ENCODE results near the gene ITIH2. TPM values are rescaled to one million over a fixed set of nuclear protein-coding genes. Genes with fewer than 3 reads are reported as not detected.

The ITIH2 gene
- total and polyA plus RNA-seq, 9 of the 15 experiments (the other 6 are each of a cell fraction or from before 2014, with no cell fraction given): 0.66 TPM; not detected in 8

DNA sequence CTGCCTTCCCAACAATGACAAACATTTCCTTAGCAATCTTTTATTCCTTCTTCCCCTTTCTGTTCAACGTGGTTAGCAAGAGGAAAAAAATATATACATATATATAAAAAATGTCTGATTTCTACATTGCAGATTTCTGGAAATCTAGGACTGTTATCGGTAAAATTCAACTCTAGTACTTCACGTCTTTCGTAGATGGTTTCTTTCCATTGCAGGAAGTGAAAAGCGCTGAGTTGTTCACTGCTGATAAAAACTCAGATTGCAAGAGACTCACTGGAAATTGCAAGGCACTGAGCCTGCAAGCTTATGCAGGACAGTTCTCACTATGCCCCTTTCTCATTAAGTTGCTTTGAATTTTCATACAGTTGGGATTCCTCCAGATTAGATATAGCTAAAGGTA lies 60.8 kb downstream of the ITIH2 start (continued):
- TF ChIP-seq FOXM1 (IDR thresholded peaks at IDR 0.05; ENCODE audit: low read depth): 0 out of 2 replicates have a peak, but pooled peaks have one; percentile 13
- no peak for TF ChIP-seq FOXM1 (CRISPR knock-in tag; IDR thresholded peaks at IDR 0.05; ENCODE audit: low read depth)
- no peak for TF ChIP-seq HIVEP1 (CRISPR knock-in tag; IDR thresholded peaks at IDR 0.05)
- no peak for TF ChIP-seq TOE1 (IDR thresholded peaks at IDR 0.05; ENCODE audit: borderline replicate concordance)
- TF ChIP-seq TOE1 (CRISPR knock-in tag; IDR thresholded peaks at IDR 0.05; ENCODE audit: borderline replicate concordance, low read depth): no peak
- TF ChIP-seq ERF (CRISPR knock-in tag; IDR thresholded peaks at IDR 0.05): no peak
- no peak for TF ChIP-seq XRCC4 (IDR thresholded peaks at IDR 0.05; ENCODE audit: extremely low read depth, insufficient read depth, insufficient read length)
- no peak for TF ChIP-seq LEF1 (IDR thresholded peaks at IDR 0.05)
- TF ChIP-seq PCBP2 (IDR thresholded peaks at IDR 0.05; ENCODE audit: low read depth, low read length, poor library complexity, severe bottlenecking): no peak
- TF ChIP-seq ETV6 (IDR thresholded peaks at IDR 0.05; ENCODE audit: borderline replicate concordance in 1 of 2, low read depth in 2 of 2, low read length in 1 of 2): no peak
- no peak for TF ChIP-seq ETV6 (CRISPR knock-in tag; IDR thresholded peaks at IDR 0.05; ENCODE audit: borderline replicate concordance)
- no peak; the same call in 1 of the 2 replicates for TF ChIP-seq CEBPG (CRISPR knock-in tag; IDR thresholded peaks at IDR 0.05)
- peak in 1 of 2 experiments; percentile 73; a peak in 2 of 4 replicates for TF ChIP-seq CEBPG (tag; conservative IDR thresholded peaks at IDR 0.05 in 1 of 2, IDR thresholded peaks at IDR 0.05 in 1 of 2)
- TF ChIP-seq BRD4 (IDR thresholded peaks at IDR 0.05): no peak
- TF ChIP-seq TAF15 (IDR thresholded peaks at IDR 0.05; ENCODE audit: low read depth, low read length): no peak
- TF ChIP-seq EP300 (IDR thresholded peaks at IDR 0.05; ENCODE audit: low read length): peak; percentile 58
- TF ChIP-seq FOXJ2 (tag; IDR thresholded peaks at IDR 0.05): no peak
- TF ChIP-seq, protein P1, sequence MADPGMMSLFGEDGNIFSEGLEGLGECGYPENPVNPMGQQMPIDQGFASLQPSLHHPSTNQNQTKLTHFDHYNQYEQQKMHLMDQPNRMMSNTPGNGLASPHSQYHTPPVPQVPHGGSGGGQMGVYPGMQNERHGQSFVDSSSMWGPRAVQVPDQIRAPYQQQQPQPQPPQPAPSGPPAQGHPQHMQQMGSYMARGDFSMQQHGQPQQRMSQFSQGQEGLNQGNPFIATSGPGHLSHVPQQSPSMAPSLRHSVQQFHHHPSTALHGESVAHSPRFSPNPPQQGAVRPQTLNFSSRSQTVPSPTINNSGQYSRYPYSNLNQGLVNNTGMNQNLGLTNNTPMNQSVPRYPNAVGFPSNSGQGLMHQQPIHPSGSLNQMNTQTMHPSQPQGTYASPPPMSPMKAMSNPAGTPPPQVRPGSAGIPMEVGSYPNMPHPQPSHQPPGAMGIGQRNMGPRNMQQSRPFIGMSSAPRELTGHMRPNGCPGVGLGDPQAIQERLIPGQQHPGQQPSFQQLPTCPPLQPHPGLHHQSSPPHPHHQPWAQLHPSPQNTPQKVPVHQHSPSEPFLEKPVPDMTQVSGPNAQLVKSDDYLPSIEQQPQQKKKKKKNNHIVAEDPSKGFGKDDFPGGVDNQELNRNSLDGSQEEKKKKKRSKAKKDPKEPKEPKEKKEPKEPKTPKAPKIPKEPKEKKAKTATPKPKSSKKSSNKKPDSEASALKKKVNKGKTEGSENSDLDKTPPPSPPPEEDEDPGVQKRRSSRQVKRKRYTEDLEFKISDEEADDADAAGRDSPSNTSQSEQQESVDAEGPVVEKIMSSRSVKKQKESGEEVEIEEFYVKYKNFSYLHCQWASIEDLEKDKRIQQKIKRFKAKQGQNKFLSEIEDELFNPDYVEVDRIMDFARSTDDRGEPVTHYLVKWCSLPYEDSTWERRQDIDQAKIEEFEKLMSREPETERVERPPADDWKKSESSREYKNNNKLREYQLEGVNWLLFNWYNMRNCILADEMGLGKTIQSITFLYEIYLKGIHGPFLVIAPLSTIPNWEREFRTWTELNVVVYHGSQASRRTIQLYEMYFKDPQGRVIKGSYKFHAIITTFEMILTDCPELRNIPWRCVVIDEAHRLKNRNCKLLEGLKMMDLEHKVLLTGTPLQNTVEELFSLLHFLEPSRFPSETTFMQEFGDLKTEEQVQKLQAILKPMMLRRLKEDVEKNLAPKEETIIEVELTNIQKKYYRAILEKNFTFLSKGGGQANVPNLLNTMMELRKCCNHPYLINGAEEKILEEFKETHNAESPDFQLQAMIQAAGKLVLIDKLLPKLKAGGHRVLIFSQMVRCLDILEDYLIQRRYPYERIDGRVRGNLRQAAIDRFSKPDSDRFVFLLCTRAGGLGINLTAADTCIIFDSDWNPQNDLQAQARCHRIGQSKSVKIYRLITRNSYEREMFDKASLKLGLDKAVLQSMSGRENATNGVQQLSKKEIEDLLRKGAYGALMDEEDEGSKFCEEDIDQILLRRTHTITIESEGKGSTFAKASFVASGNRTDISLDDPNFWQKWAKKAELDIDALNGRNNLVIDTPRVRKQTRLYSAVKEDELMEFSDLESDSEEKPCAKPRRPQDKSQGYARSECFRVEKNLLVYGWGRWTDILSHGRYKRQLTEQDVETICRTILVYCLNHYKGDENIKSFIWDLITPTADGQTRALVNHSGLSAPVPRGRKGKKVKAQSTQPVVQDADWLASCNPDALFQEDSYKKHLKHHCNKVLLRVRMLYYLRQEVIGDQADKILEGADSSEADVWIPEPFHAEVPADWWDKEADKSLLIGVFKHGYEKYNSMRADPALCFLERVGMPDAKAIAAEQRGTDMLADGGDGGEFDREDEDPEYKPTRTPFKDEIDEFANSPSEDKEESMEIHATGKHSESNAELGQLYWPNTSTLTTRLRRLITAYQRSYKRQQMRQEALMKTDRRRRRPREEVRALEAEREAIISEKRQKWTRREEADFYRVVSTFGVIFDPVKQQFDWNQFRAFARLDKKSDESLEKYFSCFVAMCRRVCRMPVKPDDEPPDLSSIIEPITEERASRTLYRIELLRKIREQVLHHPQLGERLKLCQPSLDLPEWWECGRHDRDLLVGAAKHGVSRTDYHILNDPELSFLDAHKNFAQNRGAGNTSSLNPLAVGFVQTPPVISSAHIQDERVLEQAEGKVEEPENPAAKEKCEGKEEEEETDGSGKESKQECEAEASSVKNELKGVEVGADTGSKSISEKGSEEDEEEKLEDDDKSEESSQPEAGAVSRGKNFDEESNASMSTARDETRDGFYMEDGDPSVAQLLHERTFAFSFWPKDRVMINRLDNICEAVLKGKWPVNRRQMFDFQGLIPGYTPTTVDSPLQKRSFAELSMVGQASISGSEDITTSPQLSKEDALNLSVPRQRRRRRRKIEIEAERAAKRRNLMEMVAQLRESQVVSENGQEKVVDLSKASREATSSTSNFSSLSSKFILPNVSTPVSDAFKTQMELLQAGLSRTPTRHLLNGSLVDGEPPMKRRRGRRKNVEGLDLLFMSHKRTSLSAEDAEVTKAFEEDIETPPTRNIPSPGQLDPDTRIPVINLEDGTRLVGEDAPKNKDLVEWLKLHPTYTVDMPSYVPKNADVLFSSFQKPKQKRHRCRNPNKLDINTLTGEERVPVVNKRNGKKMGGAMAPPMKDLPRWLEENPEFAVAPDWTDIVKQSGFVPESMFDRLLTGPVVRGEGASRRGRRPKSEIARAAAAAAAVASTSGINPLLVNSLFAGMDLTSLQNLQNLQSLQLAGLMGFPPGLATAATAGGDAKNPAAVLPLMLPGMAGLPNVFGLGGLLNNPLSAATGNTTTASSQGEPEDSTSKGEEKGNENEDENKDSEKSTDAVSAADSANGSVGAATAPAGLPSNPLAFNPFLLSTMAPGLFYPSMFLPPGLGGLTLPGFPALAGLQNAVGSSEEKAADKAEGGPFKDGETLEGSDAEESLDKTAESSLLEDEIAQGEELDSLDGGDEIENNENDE (IDR thresholded peaks at IDR 0.05; ENCODE audit: low read depth, low read length): no peak
- no peak for TF ChIP-seq EP400 (IDR thresholded peaks at IDR 0.05)
- TF ChIP-seq SREBF2 (CRISPR knock-in tag; IDR thresholded peaks at IDR 0.05): no peak

Data from K562 (cell line).